SU-DHL-6 (cell line): Measurements from ENCODE around the gene PALLD.

Experiments
- CTCF ChIP-seq: fragments of 200-600 bp; sonication (generic); IDR thresholded peaks from one replicate; pipeline ENCODE4 v1.5.1; 2017; ENCODE audit warnings: antibody characterized with exemption, mild to moderate bottlenecking, low read length, moderate library complexity; ENCODE audit not compliant: insufficient read depth, poor library complexity, severe bottlenecking
- EZH2phosphoT487 ChIP-seq: fragments of 200-600 bp; sonication (generic), shearing (Covaris generic); conservative IDR thresholded peaks from 2 replicates; pipeline ENCODE4 v1.6.1; 2018; ENCODE audit warnings: mild to moderate bottlenecking, antibody characterized with exemption, low read length, moderate library complexity, mixed read lengths

- TF ChIP-seq CTCF (no peak), EZH2phosphoT487 (no peak)
Observed at GRCh38 chr4:168908851-168909273, 412.0 kb downstream of the PALLD start.
